ENCODE measurements around the gene ZNF497. TPM values are rescaled to one million over a fixed set of nuclear protein-coding genes. Genes with fewer than 3 reads are reported as not detected.

The ZNF497 gene
- total and polyA plus RNA-seq, 9 of the 15 experiments (the other 6 are each of a cell fraction or from before 2014, with no cell fraction given), result 0.06 to 0.98 (median 0.44) TPM; not detected in 1

- no peak for TF ChIP-seq NFIX (CRISPR knock-in tag; IDR thresholded peaks at IDR 0.05; ENCODE audit: low read depth)
- TF ChIP-seq RFX5 (IDR thresholded peaks at IDR 0.05; ENCODE audit: low read depth, low read length), result no peak
- TF ChIP-seq BRCA1 (IDR thresholded peaks at IDR 0.05), result no peak
- no peak for TF ChIP-seq BRCA1 (CRISPR knock-in tag; IDR thresholded peaks at IDR 0.05)
- no peak for TF ChIP-seq ZNF695 (CRISPR knock-in tag; IDR thresholded peaks at IDR 0.05)
- TF ChIP-seq PHB2 (IDR thresholded peaks at IDR 0.05; ENCODE audit: low read depth), result no peak
- no peak for TF ChIP-seq TFE3 (CRISPR knock-in tag; IDR thresholded peaks at IDR 0.05)
- TF ChIP-seq ATF7 (IDR thresholded peaks at IDR 0.05), result peak; percentile 86; the same call in 1 of the 2 replicates
- no peak for TF ChIP-seq CBX8 (IDR thresholded peaks at IDR 0.05; ENCODE audit: borderline replicate concordance, extremely low read depth, low read depth, low read length, poor library complexity, severe bottlenecking)
- TF ChIP-seq BRF1 (IDR thresholded peaks at IDR 0.05; ENCODE audit: borderline replicate concordance, extremely low read depth, insufficient read length), result no peak
- no peak for TF ChIP-seq ZBTB8A (IDR thresholded peaks at IDR 0.05; ENCODE audit: partially characterized antibody)
- no peak for TF ChIP-seq RFX7 (CRISPR knock-in tag; IDR thresholded peaks at IDR 0.05)
- no peak for TF ChIP-seq ZBTB5 (IDR thresholded peaks at IDR 0.05)
- no peak for TF ChIP-seq HIVEP1 (CRISPR knock-in tag; IDR thresholded peaks at IDR 0.05)
- no peak for TF ChIP-seq RERE (CRISPR knock-in tag; IDR thresholded peaks at IDR 0.05; ENCODE audit: borderline replicate concordance)
- peak; percentile 34; the same call in 1 of the 2 replicates for TF ChIP-seq E2F4 (CRISPR knock-in tag; IDR thresholded peaks at IDR 0.05; ENCODE audit: low read depth)
- TF ChIP-seq ZNF347 (CRISPR knock-in tag; IDR thresholded peaks at IDR 0.05; ENCODE audit: low read depth), result no peak
- TF ChIP-seq ELF2 (CRISPR knock-in tag; IDR thresholded peaks at IDR 0.05), result peak; percentile 92
Observed at GRCh38 chr19:58362272-58362994, at the start of gene ZNF497 (continued).

Data from K562 (cell line).